Lower lobe of right lung (tissue), 2 donors: Measurements from ENCODE around the gene TCEAL3. TPM values are rescaled to one million over a fixed set of nuclear protein-coding genes. Genes with fewer than 3 reads are reported as not detected.

Experiments
- ATAC-seq, 2 donors: fragments of 200-7000 bp; cut with Tn5 transposase; one replicate each; pipeline ENCODE4 v1.9.1; 2020 to 2022; ENCODE audit warnings: mild to moderate bottlenecking in 2 of 2, moderate library complexity in 2 of 2
- DNase-seq: peaks from one replicate; pipeline ENCODE4 v3.0.0-alpha.2; 2020
- H3K27ac ChIP-seq: fragments of 200-600 bp; one replicate; pipeline ENCODE4 v1.8.0; 2022
- H3K27me3 ChIP-seq: fragments of 200-600 bp; one replicate; pipeline ENCODE4 v1.8.0; 2022; ENCODE audit warnings: low read depth
- H3K36me3 ChIP-seq: fragments of 200-600 bp; one replicate; pipeline ENCODE4 v1.8.0; 2022; ENCODE audit warnings: mild to moderate bottlenecking
- H3K4me1 ChIP-seq: fragments of 200-600 bp; one replicate; pipeline ENCODE4 v1.8.0; 2022
- H3K4me3 ChIP-seq: fragments of 200-600 bp; one replicate; pipeline ENCODE4 v1.8.0; 2022; ENCODE audit warnings: mild to moderate bottlenecking
- H3K9me3 ChIP-seq: fragments of 200-600 bp; one replicate; pipeline ENCODE4 v1.8.0; 2022
- intact Hi-C: fragments of 100-400 bp; cut with DNase I; formaldehyde crosslinking; loops from one replicate; pipeline ENCODE4 v1.11.0; 2022
- total RNA-seq: library from RNA; stranded (reverse); fragmentation: NEBNext Ultra II Directional; extraction: Animal tissue kit (Norgen Biotek cat#: 25700); gene quantifications from one replicate; pipeline ENCODE4 v1.2.1, GENCODE V29; 2021
- TF ChIP-seq, protein P1 (sequence below): fragments of 200-600 bp; IDR thresholded peaks from one replicate; pipeline ENCODE4 v1.8.0; 2022; ENCODE audit warnings: antibody characterized with exemption, mild to moderate bottlenecking
- donor health status: DM: no; HTN: yes; CAD: no; lungs with severe emphysema.

The TCEAL3 gene
- total RNA-seq, 1 donor from 2014 or later, result 19.1 TPM

DNA sequence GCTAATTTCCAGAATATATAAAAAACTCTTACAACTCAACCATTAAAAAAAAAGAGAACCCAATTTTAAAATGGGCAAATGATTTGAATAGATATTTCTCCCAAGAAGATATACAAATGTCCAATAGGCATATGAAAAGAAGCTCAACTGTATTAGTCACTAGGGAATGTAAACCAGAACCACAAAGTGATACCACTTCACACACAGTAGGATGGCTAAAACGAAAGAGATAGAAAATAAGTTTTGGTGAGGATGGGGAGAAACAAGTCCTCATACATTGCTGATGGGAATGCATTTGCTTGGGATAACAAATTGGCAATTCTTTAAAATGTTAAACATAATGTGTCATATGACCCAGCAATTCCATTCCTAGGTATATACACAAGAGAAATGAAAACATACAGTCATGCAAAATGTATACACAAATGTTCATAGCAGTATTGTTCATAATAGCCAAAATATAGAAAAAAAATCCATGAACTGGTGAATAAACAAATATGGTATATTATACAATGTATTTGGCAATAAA, 5.7 kb downstream of the TCEAL3 start:
- H3K36me3 ChIP-seq, result no peaks in the 10 kb centered on the region
- no peaks in the 10 kb centered on the region for H3K9me3 ChIP-seq
- no peak for ATAC-seq
- TF ChIP-seq, protein P1, sequence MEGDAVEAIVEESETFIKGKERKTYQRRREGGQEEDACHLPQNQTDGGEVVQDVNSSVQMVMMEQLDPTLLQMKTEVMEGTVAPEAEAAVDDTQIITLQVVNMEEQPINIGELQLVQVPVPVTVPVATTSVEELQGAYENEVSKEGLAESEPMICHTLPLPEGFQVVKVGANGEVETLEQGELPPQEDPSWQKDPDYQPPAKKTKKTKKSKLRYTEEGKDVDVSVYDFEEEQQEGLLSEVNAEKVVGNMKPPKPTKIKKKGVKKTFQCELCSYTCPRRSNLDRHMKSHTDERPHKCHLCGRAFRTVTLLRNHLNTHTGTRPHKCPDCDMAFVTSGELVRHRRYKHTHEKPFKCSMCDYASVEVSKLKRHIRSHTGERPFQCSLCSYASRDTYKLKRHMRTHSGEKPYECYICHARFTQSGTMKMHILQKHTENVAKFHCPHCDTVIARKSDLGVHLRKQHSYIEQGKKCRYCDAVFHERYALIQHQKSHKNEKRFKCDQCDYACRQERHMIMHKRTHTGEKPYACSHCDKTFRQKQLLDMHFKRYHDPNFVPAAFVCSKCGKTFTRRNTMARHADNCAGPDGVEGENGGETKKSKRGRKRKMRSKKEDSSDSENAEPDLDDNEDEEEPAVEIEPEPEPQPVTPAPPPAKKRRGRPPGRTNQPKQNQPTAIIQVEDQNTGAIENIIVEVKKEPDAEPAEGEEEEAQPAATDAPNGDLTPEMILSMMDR, result no peak
- intact Hi-C loops, result no loop called here
- H3K4me3 ChIP-seq, result no peak overlapping the region
- H3K4me1 ChIP-seq, result no peaks in the 10 kb centered on the region
- no peak overlapping the region for H3K27ac ChIP-seq
- no peaks in the 10 kb centered on the region for H3K27me3 ChIP-seq
- no peak for DNase-seq

DNA sequence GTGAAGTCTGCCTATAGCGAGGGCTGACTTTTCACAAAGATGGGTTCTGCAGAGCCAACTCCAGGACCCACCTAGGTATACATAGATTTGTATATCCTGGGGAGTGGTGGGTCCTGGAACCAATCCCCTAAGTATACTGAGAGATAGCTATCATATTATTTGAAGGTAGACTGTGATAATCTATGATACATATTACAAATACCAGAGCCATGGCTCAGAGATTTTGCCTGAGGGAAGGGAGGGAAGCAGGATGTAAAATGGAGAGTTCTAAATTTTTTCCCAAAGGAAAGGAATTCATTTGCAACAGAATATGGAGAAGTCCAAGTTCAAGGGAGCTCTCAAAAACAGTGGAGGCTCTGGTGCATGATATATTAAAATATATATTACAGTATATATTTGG, 7.2 kb downstream of the TCEAL3 start:
- Histone ChIP-seq H3K27me3 (no peaks in the 10 kb centered on the region), H3K9me3 (no peaks in the 10 kb centered on the region), H3K36me3 (no peaks in the 10 kb centered on the region), H3K4me1 (no peaks in the 10 kb centered on the region), H3K4me3 (no peak overlapping the region), H3K27ac (no peak overlapping the region)
- no peak for ATAC-seq
- TF ChIP-seq, protein P1, result no peak
- intact Hi-C loops, result no loop called here
- DNase-seq, result no peak

DNA sequence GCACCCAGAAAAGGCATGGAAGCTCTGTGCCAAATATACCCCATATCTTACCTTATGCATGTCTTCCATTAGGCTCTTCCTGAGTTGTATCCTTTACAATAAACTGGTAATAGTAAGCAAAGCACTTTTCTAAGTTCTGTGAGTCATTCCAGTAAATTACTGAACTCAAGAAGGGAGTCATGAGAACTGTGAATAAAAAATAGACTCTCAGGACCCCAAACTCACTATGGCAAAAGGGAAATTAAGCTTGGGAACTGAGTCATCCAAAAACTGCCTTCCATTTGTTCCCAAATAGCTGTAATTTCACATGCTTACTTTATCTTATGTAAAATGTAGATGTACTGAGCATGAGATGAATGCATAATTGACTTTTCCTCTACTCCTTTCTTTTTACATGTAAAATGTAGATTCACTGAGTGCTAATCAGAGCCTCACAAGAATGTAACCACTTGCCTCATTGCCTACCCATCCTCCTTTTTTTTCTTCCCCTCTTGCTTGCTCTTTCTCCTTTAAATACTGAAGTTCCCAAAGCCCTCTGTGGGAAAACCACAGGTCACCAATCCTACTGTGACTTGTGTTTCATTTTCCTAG, 8.1 kb downstream of the TCEAL3 start:
- DNase-seq, result no peak
- no peaks in the 10 kb centered on the region for H3K36me3 ChIP-seq
- H3K4me3 ChIP-seq, result no peak overlapping the region
- no peak overlapping the region for H3K27ac ChIP-seq
- no peaks in the 10 kb centered on the region for H3K4me1 ChIP-seq
- no peaks in the 10 kb centered on the region for H3K9me3 ChIP-seq
- TF ChIP-seq, protein P1, result no peak
- no peak for ATAC-seq
- no peaks in the 10 kb centered on the region for H3K27me3 ChIP-seq
- intact Hi-C loops, result no loop called here

DNA sequence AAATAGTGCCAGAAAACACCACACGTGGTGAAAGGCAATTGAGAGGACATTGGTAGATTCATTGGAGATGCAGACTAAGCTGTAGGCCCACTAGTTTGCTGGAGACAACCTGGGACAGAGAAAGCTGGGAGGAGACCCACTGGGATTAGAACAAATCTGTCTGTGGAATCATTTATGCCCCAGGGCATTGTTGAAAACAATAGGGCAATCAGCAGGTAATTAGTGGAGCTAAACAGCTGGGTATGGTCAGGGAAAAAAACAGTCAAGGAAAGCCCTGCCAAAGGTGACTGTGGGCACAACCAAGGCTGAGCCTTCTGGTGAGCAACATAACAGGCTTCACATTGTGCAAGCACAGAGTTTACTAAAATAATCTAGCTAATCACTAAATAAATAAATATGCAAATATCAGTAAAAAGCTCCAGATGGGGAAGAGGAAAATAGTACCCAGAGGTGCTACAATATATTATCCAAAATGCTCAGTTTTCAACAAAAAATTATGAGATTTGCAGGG, 9.0 kb downstream of the TCEAL3 start:
- TF ChIP-seq, protein P1, result no peak
- Histone ChIP-seq H3K36me3 (no peaks in the 10 kb centered on the region), H3K4me3 (no peak overlapping the region), H3K9me3 (no peaks in the 10 kb centered on the region), H3K4me1 (no peaks in the 10 kb centered on the region), H3K27me3 (no peaks in the 10 kb centered on the region), H3K27ac (no peak overlapping the region)
- DNase-seq (no peak), ATAC-seq (no peak)
- intact Hi-C loops, result no loop called here

DNA sequence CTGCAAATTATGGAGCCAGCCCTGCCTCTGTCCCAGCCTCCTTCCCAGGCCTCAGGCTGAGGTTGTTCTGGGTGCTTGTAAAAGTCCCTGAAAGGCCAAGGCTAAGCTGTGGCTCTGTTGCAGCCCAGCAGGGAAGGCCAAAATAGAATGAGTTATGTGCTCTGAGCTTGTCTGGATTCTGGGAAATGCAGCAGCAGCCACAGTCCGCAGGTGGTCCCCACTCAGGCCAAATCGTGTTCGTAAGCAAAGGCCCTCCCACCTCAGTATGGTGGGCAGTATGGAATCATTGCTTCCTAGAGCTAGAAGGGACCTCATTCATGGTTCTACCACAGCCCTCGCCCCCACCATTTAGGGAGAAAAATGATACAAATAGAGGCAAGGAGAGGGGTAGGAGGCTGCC, 16.3 kb downstream of the TCEAL3 start:
- Histone ChIP-seq H3K27me3 (no peaks in the 10 kb centered on the region), H3K9me3 (no peaks in the 10 kb centered on the region), H3K4me3 (no peak overlapping the region), H3K36me3 (no peaks in the 10 kb centered on the region), H3K27ac (no peak overlapping the region), H3K4me1 (peaks cover 5% of the 10 kb centered on the region)
- intact Hi-C loops, result no loop called here
- ATAC-seq (no peak), DNase-seq (no peak)
- TF ChIP-seq, protein P1, result no peak
